Stomach (tissue), 9 donors: ENCODE data around the gene PCDHGA8. TPM values are rescaled to one million over a fixed set of nuclear protein-coding genes. Genes with fewer than 3 reads are reported as not detected.
A peak's percentile ranks its signal among the peaks of the same experiment; 100 is the strongest.
"Not testable (repeated sequence)": the region's sequence is repeated elsewhere in the genome, so short reads cannot be mapped to it uniquely, and the experiment has no call there.

Experiments used
- DNase-seq, 2 donors: peaks; one replicate each; pipeline versions ENCODE4 v3.0.0 to v3.0.0-alpha.2; 2013 to 2019
- H3K27ac ChIP-seq, 5 donors: fragments of 200-600 bp in 4 of 5; sonication (generic) in 4 of 5; one replicate each; pipeline ENCODE4 v1.5.1; 2013 to 2019; ENCODE audit warnings: mild to moderate bottlenecking in 1 of 5, moderate library complexity in 1 of 5
- H3K27me3 ChIP-seq, 3 donors: fragments of 200-600 bp; sonication (generic); one replicate each; pipeline ENCODE4 v1.5.1; 2017 to 2019; ENCODE audit warnings: mixed run types in 1 of 3
- H3K36me3 ChIP-seq, 4 donors: fragments of 200-600 bp; sonication (generic); 1 replicate in 3 of 4; 2 replicates in 1 of 4; pipeline ENCODE4 v1.5.1; 2016 to 2019
- H3K4me1 ChIP-seq, 4 donors: fragments of 200-600 bp; sonication (generic); one replicate each; pipeline ENCODE4 v1.5.1; 2016 to 2019
- H3K4me3 ChIP-seq, 4 donors: fragments of 200-600 bp; sonication (generic) in 3 of 4; one replicate each; pipeline ENCODE4 v1.5.1; 2016 to 2019; ENCODE audit warnings: mild to moderate bottlenecking in 1 of 4
- H3K9me3 ChIP-seq, 4 donors: fragments of 200-600 bp; sonication (generic); one replicate each; pipeline ENCODE4 v1.5.1; 2016 to 2019
- EP300 ChIP-seq: sonication (generic); formaldehyde crosslinking; IDR thresholded peaks from one replicate; pipeline ENCODE4 v1.6.1; 2017; ENCODE audit warnings: antibody characterized with exemption
- POLR2A ChIP-seq, 4 donors: fragments of 450-650 bp; IDR thresholded peaks; one replicate each; pipeline ENCODE4 v1.6.1; 2016; ENCODE audit warnings: antibody characterized with exemption in 4 of 4, control low read depth in 2 of 4, mild to moderate bottlenecking in 1 of 4, moderate library complexity in 1 of 4
- POLR2AphosphoS5 ChIP-seq, 3 donors: sonication (generic); formaldehyde crosslinking; IDR thresholded peaks; one replicate each; pipeline ENCODE4 v1.6.1; 2016; ENCODE audit warnings: antibody characterized with exemption in 3 of 3
- WGBS, 5 donors: extraction: QIAGEN DNeasy Blood & Tissue Kit in 3 of 5; methylation state at CpG; one replicate each; pipeline versions ENCODE4 v1.1.5 to v1.1.7; 2013 to 2018; 5-methylcytosine and 5-hydroxymethylcytosine counted together
- intact Hi-C: fragments of 100-400 bp; cut with DNase I; formaldehyde crosslinking; loops from one replicate; pipeline ENCODE4 v1.15.1; 2023; ENCODE audit warnings: low total_unique reads
- polyA plus RNA-seq, 3 donors: library from polyadenylated mRNA; stranded (reverse); fragments of 200-250 nt; gene quantifications; one replicate each; pipeline ENCODE4 v1.2.3, GENCODE V29; 2013
- total RNA-seq, 5 donors: library from RNA; depleted of rRNA; stranded (reverse); fragments of >200 nt; gene quantifications; one replicate each; pipeline versions ENCODE4 v1.1.0 to v1.2.3, GENCODE V29; 2014 to 2016
- TF ChIP-seq, protein P1 (sequence below), 7 experiments: fragments of 450-650 bp in 4 of 7; fragments of 200-600 bp in 3 of 7; sonication (generic) in 3 of 7; IDR thresholded peaks; one replicate each; pipeline ENCODE4 v1.5.1; 2016 to 2019; ENCODE audit warnings: antibody characterized with exemption in 7 of 7, control low read depth in 2 of 7, mild to moderate bottlenecking in 1 of 7
- donor health status: healthy with polysubstance abuse.
- donor health status: Bipolar disorder and iron deficiency.
- donor health status: healthy.

The PCDHGA8 gene
- total and polyA plus RNA-seq, 8 donors: under 0.01 to 12.5 (median 0.29) TPM; not detected in 1

DNA sequence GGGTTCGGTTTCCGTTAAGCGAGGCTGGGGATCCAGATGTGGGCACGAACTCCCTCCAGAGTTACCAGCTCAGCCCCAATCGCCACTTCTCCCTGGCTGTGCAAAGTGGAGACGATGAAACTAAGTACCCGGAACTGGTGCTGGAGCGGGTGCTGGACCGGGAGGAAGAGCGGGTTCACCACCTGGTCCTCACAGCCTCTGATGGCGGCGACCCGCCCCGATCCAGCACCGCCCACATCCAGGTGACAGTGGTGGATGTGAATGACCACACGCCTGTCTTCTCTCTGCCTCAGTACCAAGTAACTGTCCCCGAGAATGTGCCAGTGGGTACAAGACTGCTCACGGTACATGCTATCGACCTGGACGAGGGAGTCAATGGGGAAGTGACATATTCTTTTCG lies 9.1 kb upstream of the PCDHGA8 start:
- H3K36me3 ChIP-seq: no peaks in the 10 kb centered on the region
- no peak for DNase-seq
- intact Hi-C loops: no loop called here
- H3K4me3 ChIP-seq: peak overlapping the region in 1 of 4 donors; percentile 8
- TF ChIP-seq, protein P1, sequence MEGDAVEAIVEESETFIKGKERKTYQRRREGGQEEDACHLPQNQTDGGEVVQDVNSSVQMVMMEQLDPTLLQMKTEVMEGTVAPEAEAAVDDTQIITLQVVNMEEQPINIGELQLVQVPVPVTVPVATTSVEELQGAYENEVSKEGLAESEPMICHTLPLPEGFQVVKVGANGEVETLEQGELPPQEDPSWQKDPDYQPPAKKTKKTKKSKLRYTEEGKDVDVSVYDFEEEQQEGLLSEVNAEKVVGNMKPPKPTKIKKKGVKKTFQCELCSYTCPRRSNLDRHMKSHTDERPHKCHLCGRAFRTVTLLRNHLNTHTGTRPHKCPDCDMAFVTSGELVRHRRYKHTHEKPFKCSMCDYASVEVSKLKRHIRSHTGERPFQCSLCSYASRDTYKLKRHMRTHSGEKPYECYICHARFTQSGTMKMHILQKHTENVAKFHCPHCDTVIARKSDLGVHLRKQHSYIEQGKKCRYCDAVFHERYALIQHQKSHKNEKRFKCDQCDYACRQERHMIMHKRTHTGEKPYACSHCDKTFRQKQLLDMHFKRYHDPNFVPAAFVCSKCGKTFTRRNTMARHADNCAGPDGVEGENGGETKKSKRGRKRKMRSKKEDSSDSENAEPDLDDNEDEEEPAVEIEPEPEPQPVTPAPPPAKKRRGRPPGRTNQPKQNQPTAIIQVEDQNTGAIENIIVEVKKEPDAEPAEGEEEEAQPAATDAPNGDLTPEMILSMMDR (IDR thresholded peaks at IDR 0.05): no peak
- TF ChIP-seq EP300 (no peak), POLR2AphosphoS5 (IDR thresholded peaks at IDR 0.05) (no peak), POLR2A (IDR thresholded peaks at IDR 0.05) (no peak)
- no peaks in the 10 kb centered on the region for H3K4me1 ChIP-seq
- H3K27me3 ChIP-seq: peaks cover 0 to 66% (median 5%) of the 10 kb centered on the region in 3 donors
- 33 to 55% (median 36%) methylated on average over 14 to 21 of the region's 21 CpGs for WGBS, 5 donors
- H3K27ac ChIP-seq: no peak overlapping the region
- H3K9me3 ChIP-seq: peaks cover 35 to 95% (median 85%) of the 10 kb centered on the region in 4 donors

DNA sequence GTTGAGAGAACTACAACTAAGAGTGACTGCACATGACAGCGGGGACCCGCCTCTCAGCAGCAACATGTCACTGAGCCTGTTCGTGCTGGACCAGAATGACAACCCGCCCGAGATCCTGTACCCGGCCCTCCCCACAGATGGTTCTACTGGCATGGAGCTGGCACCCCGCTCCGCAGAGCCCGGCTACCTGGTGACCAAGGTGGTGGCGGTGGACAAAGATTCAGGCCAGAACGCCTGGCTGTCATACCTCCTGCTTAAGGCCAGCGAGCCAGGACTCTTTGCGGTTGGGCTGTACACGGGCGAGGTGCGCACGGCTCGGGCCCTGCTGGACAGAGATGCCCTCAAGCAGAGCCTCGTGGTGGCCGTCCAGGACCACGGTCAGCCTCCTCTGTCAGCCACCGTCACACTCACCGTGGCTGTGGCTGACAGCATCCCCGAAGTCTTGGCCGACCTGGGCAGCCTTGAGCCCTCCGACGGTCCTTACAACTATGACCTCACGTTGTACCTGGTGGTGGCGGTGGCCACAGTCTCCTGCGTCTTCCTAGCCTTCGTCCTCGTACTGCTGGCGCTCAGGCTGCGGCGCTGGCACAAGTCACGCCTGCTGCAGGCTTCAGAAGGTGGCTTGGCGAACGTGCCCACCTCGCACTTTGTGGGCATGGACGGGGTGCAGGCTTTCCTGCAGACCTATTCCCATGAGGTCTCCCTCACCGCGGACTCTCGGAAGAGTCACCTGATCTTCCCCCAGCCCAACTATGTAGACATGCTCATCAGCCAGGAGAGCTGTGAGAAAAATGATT lies 7.8 kb upstream of the PCDHGA8 start:
- no peak for TF ChIP-seq EP300
- no peak for TF ChIP-seq POLR2AphosphoS5 (IDR thresholded peaks at IDR 0.05)
- TF ChIP-seq, protein P1 (IDR thresholded peaks at IDR 0.05): no peak
- TF ChIP-seq POLR2A (IDR thresholded peaks at IDR 0.05): no peak
- Histone ChIP-seq H3K4me1 (no peaks in the 10 kb centered on the region), H3K36me3 (peaks cover 0 to 5% (median 0%) of the 10 kb centered on the region in 4 donors), H3K27ac (no peak overlapping the region), H3K4me3 (no peak overlapping the region), H3K9me3 (peaks cover 48 to 97% (median 90%) of the 10 kb centered on the region in 4 donors), H3K27me3 (peaks cover 0 to 78% (median 7%) of the 10 kb centered on the region in 3 donors)
- whole genome bisulfite sequencing, 5 donors: 41 to 61% (median 45%) methylated on average over 32 to 43 of the region's 43 CpGs
- DNase-seq: no peak
- intact Hi-C loops: no loop called here

DNA sequence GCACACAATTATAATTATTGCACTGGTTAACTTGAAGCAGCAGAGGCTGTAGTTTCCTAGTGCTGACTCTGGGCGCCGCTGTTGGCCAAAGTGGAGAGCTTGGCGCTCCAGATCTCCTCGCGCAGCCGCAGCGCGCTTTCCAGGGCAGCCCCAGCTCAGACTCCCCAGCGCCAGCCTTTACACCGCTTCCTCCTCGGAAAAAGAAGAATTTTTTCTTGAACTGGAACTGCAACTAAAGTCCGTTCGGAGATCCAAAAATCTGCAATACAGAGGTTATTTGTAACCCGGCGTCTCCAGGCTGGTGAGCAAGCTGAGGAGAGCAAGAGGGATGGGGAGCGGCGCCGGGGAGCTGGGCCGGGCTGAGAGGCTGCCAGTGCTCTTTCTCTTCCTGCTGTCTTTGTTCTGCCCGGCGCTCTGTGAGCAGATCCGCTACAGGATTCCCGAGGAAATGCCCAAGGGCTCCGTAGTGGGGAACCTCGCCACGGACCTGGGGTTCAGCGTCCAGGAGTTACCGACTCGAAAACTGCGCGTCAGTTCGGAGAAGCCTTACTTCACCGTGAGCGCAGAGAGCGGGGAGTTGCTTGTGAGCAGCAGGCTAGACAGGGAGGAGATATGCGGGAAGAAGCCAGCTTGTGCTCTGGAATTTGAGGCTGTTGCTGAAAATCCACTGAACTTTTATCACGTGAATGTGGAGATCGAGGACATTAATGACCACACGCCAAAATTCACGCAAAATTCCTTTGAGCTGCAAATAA lies 4.7 kb upstream of the PCDHGA8 start, which contains the start of gene PCDHGB4:
PCDHGB4 (plus strand) TSS at position 142 of the 755 bp plus-strand sequence; CDS start at position 329, 187 bp downstream.
- TF ChIP-seq, protein P1 (IDR thresholded peaks at IDR 0.05): peak in 1 of 7 experiments; percentile 13
- 13 to 20% (median 16%) methylated on average over 18 to 23 of the region's 40 CpGs for WGBS, 5 donors
- H3K27me3 ChIP-seq: peaks cover 0 to 78% (median 10%) of the 10 kb centered on the region in 3 donors
- peaks cover 56 to 98% (median 92%) of the 10 kb centered on the region in 4 donors for H3K9me3 ChIP-seq
- H3K27ac ChIP-seq, intact Hi-C loops, H3K4me1 ChIP-seq: not testable (repeated sequence)
- H3K4me3 ChIP-seq: peak within 1 kb of the TSS in 2 of 4 donors; percentile 5 to 16
- peak in 1 of 2 donors; percentile 50 for DNase-seq
- H3K36me3 ChIP-seq: peaks cover 0 to 10% (median 0%) of the 10 kb centered on the region in 4 donors

DNA sequence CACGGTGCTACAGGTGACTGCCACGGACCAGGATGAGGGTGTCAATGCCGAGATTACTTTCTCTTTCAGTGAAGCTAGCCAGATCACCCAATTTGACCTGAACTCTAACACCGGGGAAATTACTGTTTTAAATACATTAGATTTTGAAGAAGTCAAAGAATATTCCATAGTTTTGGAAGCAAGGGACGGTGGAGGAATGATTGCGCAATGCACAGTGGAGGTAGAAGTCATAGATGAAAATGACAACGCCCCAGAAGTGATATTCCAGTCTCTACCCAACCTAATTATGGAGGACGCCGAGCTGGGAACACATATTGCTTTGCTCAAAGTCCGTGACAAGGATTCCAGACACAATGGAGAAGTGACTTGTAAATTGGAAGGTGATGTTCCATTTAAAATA lies 3.8 kb upstream of the PCDHGA8 start:
- WGBS, 5 donors: 42 to 55% (median 43%) methylated on average over 10 of the region's 10 CpGs
- peaks cover 59 to 98% (median 92%) of the 10 kb centered on the region in 4 donors for H3K9me3 ChIP-seq
- H3K27ac ChIP-seq: no peak overlapping the region
- H3K36me3 ChIP-seq: peaks cover 0 to 16% (median 0%) of the 10 kb centered on the region in 4 donors
- peaks cover 0 to 78% (median 10%) of the 10 kb centered on the region in 3 donors for H3K27me3 ChIP-seq
- H3K4me1 ChIP-seq: no peaks in the 10 kb centered on the region
- no peak for DNase-seq
- H3K4me3 ChIP-seq: no peak overlapping the region
- no peak for TF ChIP-seq EP300
- TF ChIP-seq POLR2AphosphoS5 (IDR thresholded peaks at IDR 0.05): no peak
- TF ChIP-seq, protein P1 (IDR thresholded peaks at IDR 0.05): no peak
- no peak for TF ChIP-seq POLR2A (IDR thresholded peaks at IDR 0.05)
- intact Hi-C loops: no loop called here
